H9 (cell line): ENCODE data around the gene CDK2AP2. TPM values are rescaled to one million over a fixed set of nuclear protein-coding genes. Genes with fewer than 3 reads are reported as not detected.

ENCODE experiments used
- DNase-seq: peaks from one replicate; pipeline ENCODE4 v3.0.0-alpha.2; 2017
- H2AFZ ChIP-seq: one replicate; pipeline ENCODE4 v1.6.1; 2013; ENCODE audit warnings: mild to moderate bottlenecking, low read length, control low read depth, moderate library complexity
- H2AK5ac ChIP-seq: 2 replicates; pipeline ENCODE4 v1.6.1; 2013; ENCODE audit warnings: low read length, control low read depth, mixed read lengths; ENCODE audit not compliant: insufficient read length
- H2BK120ac ChIP-seq: one replicate; pipeline ENCODE4 v1.6.1; 2013; ENCODE audit warnings: low read depth, mild to moderate bottlenecking, low read length, control low read depth, inconsistent platforms; ENCODE audit not compliant: poor library complexity, severe bottlenecking
- H2BK12ac ChIP-seq: 2 replicates; pipeline ENCODE4 v1.6.1; 2013; ENCODE audit warnings: low read length, control low read depth, mixed read lengths, low read depth; ENCODE audit not compliant: insufficient read length
- H2BK15ac ChIP-seq: 2 replicates; pipeline ENCODE4 v1.6.1; 2013; ENCODE audit warnings: low read depth, low read length, control low read depth
- H2BK20ac ChIP-seq: one replicate; pipeline ENCODE4 v1.6.1; 2013; ENCODE audit warnings: low read depth, mild to moderate bottlenecking, low read length, control low read depth, inconsistent platforms; ENCODE audit not compliant: poor library complexity, severe bottlenecking
- H2BK5ac ChIP-seq: 2 replicates; pipeline ENCODE4 v1.6.1; 2013; ENCODE audit warnings: low read length, control low read depth, mixed read lengths; ENCODE audit not compliant: insufficient read length
- H3K14ac ChIP-seq: 2 replicates; pipeline ENCODE4 v1.6.1; 2013; ENCODE audit warnings: low read length, control low read depth; ENCODE audit not compliant: insufficient read depth
- H3K18ac ChIP-seq: 2 replicates; pipeline ENCODE4 v1.6.1; 2013; ENCODE audit warnings: low read depth, mild to moderate bottlenecking, mixed read lengths, low read length, control low read depth; ENCODE audit not compliant: insufficient read length
- H3K23ac ChIP-seq: 2 replicates; pipeline ENCODE4 v1.6.1; 2013; ENCODE audit warnings: low read length, control low read depth, mixed read lengths, low read depth; ENCODE audit not compliant: insufficient read length
- H3K23me2 ChIP-seq: 2 replicates; pipeline ENCODE4 v1.6.1; 2013; ENCODE audit warnings: low read depth, mild to moderate bottlenecking, mixed read lengths, low read length, control low read depth; ENCODE audit not compliant: insufficient read length, poor library complexity, severe bottlenecking
- H3K27ac ChIP-seq: 2 replicates; pipeline ENCODE4 v1.5.1; 2013; ENCODE audit warnings: low read length, control low read depth, mixed read lengths, low read depth; ENCODE audit not compliant: insufficient read length
- H3K27me3 ChIP-seq: 2 replicates; pipeline ENCODE4 v1.6.1; 2013; ENCODE audit warnings: low read length, control low read depth, inconsistent platforms; ENCODE audit not compliant: insufficient read depth
- H3K4ac ChIP-seq: 2 replicates; pipeline ENCODE4 v1.6.1; 2013; ENCODE audit warnings: low read depth, mild to moderate bottlenecking, control low read depth, inconsistent platforms, low read length, moderate library complexity
- H3K4me1 ChIP-seq: 2 replicates; pipeline ENCODE4 v1.6.1; 2013; ENCODE audit warnings: low read length, control low read depth, inconsistent platforms; ENCODE audit not compliant: insufficient read depth
- H3K4me2 ChIP-seq: 2 replicates; pipeline ENCODE4 v1.6.1; 2013; ENCODE audit warnings: low read length, control low read depth, mixed read lengths; ENCODE audit not compliant: insufficient read length, insufficient read depth
- H3K56ac ChIP-seq: 2 replicates; pipeline ENCODE4 v1.6.1; 2013; ENCODE audit warnings: low read depth, mild to moderate bottlenecking, mixed read lengths, low read length, control low read depth; ENCODE audit not compliant: insufficient read length
- H3K79me1 ChIP-seq: 2 replicates; pipeline ENCODE4 v1.6.1; 2013; ENCODE audit warnings: low read depth, mild to moderate bottlenecking, moderate library complexity, low read length, control low read depth, inconsistent platforms; ENCODE audit not compliant: insufficient read depth, poor library complexity, severe bottlenecking
- H3K79me2 ChIP-seq: 2 replicates; pipeline ENCODE4 v1.6.1; 2013; ENCODE audit warnings: low read length, control low read depth, inconsistent platforms; ENCODE audit not compliant: insufficient read depth
- H3K9ac ChIP-seq: 2 replicates; pipeline ENCODE4 v1.6.1; 2013; ENCODE audit warnings: low read length, control low read depth, mixed read lengths; ENCODE audit not compliant: insufficient read length; ENCODE audit errors: extremely low read depth
- H3K9me3 ChIP-seq: one replicate; pipeline ENCODE4 v1.6.1; 2013; ENCODE audit warnings: low read depth, low read length, inconsistent platforms; ENCODE audit not compliant: control insufficient read depth
- H3T11ph ChIP-seq: one replicate; pipeline ENCODE4 v1.6.1; 2013; ENCODE audit warnings: mild to moderate bottlenecking, low read length, control low read depth, inconsistent platforms
- H4K20me1 ChIP-seq: one replicate; pipeline ENCODE4 v1.6.1; 2013; ENCODE audit not compliant: control insufficient read depth, insufficient read length, insufficient read depth
- H4K5ac ChIP-seq: 2 replicates; pipeline ENCODE4 v1.6.1; 2013; ENCODE audit warnings: low read depth, mild to moderate bottlenecking, mixed read lengths, low read length, control low read depth; ENCODE audit not compliant: insufficient read length
- H4K8ac ChIP-seq: replicated peaks from 2 replicates; pipeline ENCODE4 v1.6.1; 2013; ENCODE audit warnings: low read length, control low read depth, mixed read lengths, low read depth; ENCODE audit not compliant: insufficient read length
- H4K91ac ChIP-seq: 2 replicates; pipeline ENCODE4 v1.6.1; 2013; ENCODE audit warnings: low read depth, mild to moderate bottlenecking, moderate library complexity, mixed read lengths, low read length, control low read depth; ENCODE audit not compliant: insufficient read length
- H3K27ac Mint-ChIP-seq, 3 experiments: 2 replicates in 2 of 3; 3 replicates in 1 of 3; pipeline ENCODE4 v1.8.0; 2020 to 2021; ENCODE audit warnings: mixed read lengths in 3 of 3, mild to moderate bottlenecking in 1 of 3, moderate library complexity in 1 of 3
- H3K27me3 Mint-ChIP-seq: 2 replicates; pipeline ENCODE4 v1.8.0; 2021; ENCODE audit warnings: low read depth, mild to moderate bottlenecking, moderate library complexity, mixed read lengths
- H3K36me3 Mint-ChIP-seq, 3 experiments: 2 replicates in 2 of 3; 3 replicates in 1 of 3; pipeline ENCODE4 v1.8.0; 2020 to 2021; ENCODE audit warnings: low read depth in 3 of 3, mixed read lengths in 3 of 3; ENCODE audit not compliant: insufficient read depth in 1 of 3
- H3K4me1 Mint-ChIP-seq, 2 experiments: 2 replicates each; pipeline ENCODE4 v1.8.0; 2020; ENCODE audit warnings: mixed read lengths in 2 of 2
- H3K4me3 Mint-ChIP-seq, 2 experiments: 2 replicates in 1 of 2; 3 replicates in 1 of 2; pipeline ENCODE4 v1.8.0; 2020 to 2021; ENCODE audit warnings: mild to moderate bottlenecking in 2 of 2, mixed read lengths in 2 of 2, moderate library complexity in 1 of 2
- H3K9me3 Mint-ChIP-seq, 2 experiments: 2 replicates in 1 of 2; 3 replicates in 1 of 2; pipeline ENCODE4 v1.8.0; 2020; ENCODE audit warnings: mild to moderate bottlenecking in 2 of 2, mixed read lengths in 2 of 2, moderate library complexity in 1 of 2
- CTCF ChIP-seq: fragments of 200-600 bp; sonication (generic); conservative IDR thresholded peaks from 3 replicates; pipeline ENCODE4 v1.8.0; 2021; ENCODE audit warnings: antibody characterized with exemption, mild to moderate bottlenecking
- WGBS: extraction: QIAGEN DNeasy Blood & Tissue Kit; methylation state at CpG from one replicate; pipeline ENCODE4 v1.1.7; 2013; ENCODE audit warnings: missing lambda C conversion rate, low lambda C conversion rate, mixed read lengths; ENCODE audit not compliant: insufficient read length; ENCODE audit errors: extremely low coverage; 5-methylcytosine and 5-hydroxymethylcytosine counted together
- total RNA-seq: library from RNA; stranded (reverse); gene quantifications from 2 replicates; pipeline ENCODE4 v1.2.1, GENCODE V29; 2021

CDK2AP2 gene
- total RNA-seq, 1 experiment from 2014 or later, result 36.1 TPM

GRCh38 chr11:67458266-67458665 is 49.7 kb downstream of the CDK2AP2 start:
- no peak overlapping the region for H3K23ac ChIP-seq
- TF ChIP-seq CTCF, result no peak
- H3K4me1 Mint-ChIP-seq, result no peaks in the 10 kb centered on the region
- H3K27me3 Mint-ChIP-seq, result peaks cover 14% of the 10 kb centered on the region
- H4K91ac ChIP-seq, result no peak overlapping the region
- H3K23me2 ChIP-seq, result peaks cover 5% of the 10 kb centered on the region
- no peak overlapping the region for H2BK20ac ChIP-seq
- no peaks in the 10 kb centered on the region for H3K79me2 ChIP-seq
- no peak overlapping the region for H2BK120ac ChIP-seq
- H3K36me3 Mint-ChIP-seq, result no peaks in the 10 kb centered on the region
- no peak overlapping the region for H3K9ac ChIP-seq
- no peak for DNase-seq
- no peak overlapping the region for H2AFZ ChIP-seq
- H3T11ph ChIP-seq, result no peak overlapping the region
- H3K14ac ChIP-seq, result no peak overlapping the region
- no peak overlapping the region for H3K4me2 ChIP-seq
- H3K18ac ChIP-seq, result no peak overlapping the region
- no peak overlapping the region for H2AK5ac ChIP-seq
- no peaks in the 10 kb centered on the region; a peak in 1 of 5 replicates for H3K9me3 Mint-ChIP-seq
- H4K20me1 ChIP-seq, result no peaks in the 10 kb centered on the region
- H3K9me3 ChIP-seq, result no peaks in the 10 kb centered on the region
- no peak overlapping the region for H2BK15ac ChIP-seq
- H2BK12ac ChIP-seq, result no peak overlapping the region
- no peak overlapping the region for H3K27ac ChIP-seq
- WGBS, result no CpG with 5 or more reads among the region's 19 CpGs
- no peak overlapping the region for H3K4ac ChIP-seq
- no peak overlapping the region for H4K5ac ChIP-seq
- H2BK5ac ChIP-seq, result no peak overlapping the region
- no peak overlapping the region for H3K4me3 Mint-ChIP-seq
- H3K27me3 ChIP-seq, result no peaks in the 10 kb centered on the region
- no peak overlapping the region for H3K27ac Mint-ChIP-seq
- no peaks in the 10 kb centered on the region for H3K79me1 ChIP-seq
- H4K8ac ChIP-seq, result no peak overlapping the region
- H3K4me1 ChIP-seq, result no peaks in the 10 kb centered on the region
- no peak overlapping the region for H3K56ac ChIP-seq
